ENCODE measurements around the gene CBX4. TPM values are rescaled to one million over a fixed set of nuclear protein-coding genes. Genes with fewer than 3 reads are reported as not detected.
A peak's percentile ranks its signal among the peaks of the same experiment; 100 is the strongest.

The CBX4 gene
- polyA plus RNA-seq, 1 of the 3 experiments (the other 2 are of a cell fraction), result 21.9 TPM

DNA sequence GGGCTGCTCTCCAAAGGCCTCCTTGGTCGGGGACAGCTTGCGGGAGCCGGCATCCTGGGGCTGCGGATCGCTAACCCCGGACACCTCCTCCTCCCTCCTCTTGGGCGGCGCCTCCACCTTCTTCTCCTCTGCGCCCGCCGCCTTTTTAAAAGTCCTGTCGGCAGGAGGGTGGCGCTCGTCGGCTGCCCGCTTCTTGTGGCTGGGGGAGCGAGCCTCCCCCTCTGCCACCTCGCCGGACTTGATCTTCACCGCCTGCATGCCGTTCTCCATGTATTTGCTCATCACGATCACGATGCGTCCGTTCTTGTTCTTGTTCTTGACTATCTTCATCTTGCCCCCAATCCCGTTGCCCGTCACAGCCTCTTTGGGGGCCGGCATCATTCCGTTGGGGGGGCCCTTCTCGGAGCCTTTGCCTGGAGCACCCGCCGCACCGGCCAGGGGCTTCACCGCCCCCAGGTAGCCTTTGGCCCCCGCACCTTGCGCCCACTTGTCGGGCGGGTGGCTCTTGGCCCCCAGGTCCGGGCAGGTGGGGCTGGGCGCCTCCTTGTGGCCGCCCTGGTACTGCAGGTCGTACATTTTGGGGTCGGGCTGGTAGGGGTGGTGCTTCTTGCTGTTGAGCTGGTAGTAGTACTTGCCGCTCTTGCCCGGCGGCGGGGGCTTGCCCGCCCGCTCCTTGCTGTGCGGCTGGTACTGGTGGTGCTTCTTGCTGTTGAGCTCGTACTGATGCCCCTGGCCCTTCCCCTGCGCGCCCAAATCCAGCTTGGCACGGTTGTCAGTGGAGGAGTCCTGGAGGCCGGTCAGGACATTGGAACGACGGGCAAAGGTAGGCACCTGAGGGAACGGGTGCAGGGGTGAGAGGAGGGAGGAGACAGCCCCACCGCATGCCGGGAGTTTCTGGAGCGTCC, 4.4 kb downstream of the CBX4 start:
- Histone ChIP-seq H2AFZ (ENCODE audit: low read depth) (no peak overlapping the region), H3K9me3 (no peaks in the 10 kb centered on the region), H3F3A (replicated peaks; ENCODE audit: insufficient read depth) (peaks cover 24% of the 10 kb centered on the region), H3K9ac (no peak overlapping the region), H3K9me2 (no peaks in the 10 kb centered on the region), H4K20me1 (ENCODE audit: insufficient read depth) (peaks cover 46% of the 10 kb centered on the region), H3K27me3 (ENCODE audit: insufficient read depth) (peaks cover 2% of the 10 kb centered on the region), H3K36me3 (replicated peaks in 1 of 2; ENCODE audit: control insufficient read depth in 1 of 2, insufficient read depth in 2 of 2, low read length in 1 of 2) (peaks cover 15 to 28% of the 10 kb centered on the region in 2 experiments), H3K27ac (ENCODE audit: low read depth in 2 of 2, low read length in 1 of 2) (no peak overlapping the region; a peak in 1 of 4 replicates), H3K4me2 (no peak overlapping the region), H3K79me2 (ENCODE audit: insufficient read depth) (peaks cover 36% of the 10 kb centered on the region), H3K4me3 (ENCODE audit: low read depth in 2 of 2, low read length in 1 of 2) (no peak overlapping the region), H3K4me1 (ENCODE audit: control insufficient read depth in 1 of 2, insufficient read depth in 2 of 2, low read depth in 1 of 2, low read length in 1 of 2) (peaks cover 15 to 46% of the 10 kb centered on the region in 2 experiments)
- TF ChIP-seq USF1 (IDR thresholded peaks at IDR 0.05; ENCODE audit: borderline replicate concordance, low read depth), result no peak
- TF ChIP-seq CTCF (IDR thresholded peaks at IDR 0.05), result peak; percentile 92
- peak; percentile 64 for TF ChIP-seq RAD21 (IDR thresholded peaks at IDR 0.05; ENCODE audit: low read length)
- no peak for TF ChIP-seq RFX5 (IDR thresholded peaks at IDR 0.05; ENCODE audit: low read length)
- TF ChIP-seq FOXJ3 (CRISPR knock-in tag; IDR thresholded peaks at IDR 0.05), result 0 out of 2 replicates have a peak, but pooled peaks have one; percentile 21
- no peak for TF ChIP-seq FOXM1 (IDR thresholded peaks at IDR 0.05; ENCODE audit: low read depth)
- peak; percentile 66 for TF ChIP-seq SMC3 (IDR thresholded peaks at IDR 0.05; ENCODE audit: low read depth, low read length)
- no peak for TF ChIP-seq YY1 (IDR thresholded peaks at IDR 0.05; ENCODE audit: low read depth)
- peak; percentile 84 for DNase-seq
- ChIA-PET POLR2A (interaction anchor here (0.9 kb wide), 1 partner anchor 23 kb away, joined by 3 read pairs; no protein-coding TSS in a partner anchor), CTCF (interaction anchor here (0.5 to 7.1 kb wide), 38 partner anchors 8 to 267 kb away, joined by 3 to 65 read pairs (median 4); partner anchors contain the start of genes CBX2, CBX4, CBX8 and GAA)
- WGBS (ENCODE audit: low lambda C conversion rate), result 92% methylated on average over 57 of the region's 61 CpGs

GRCh38 chr17:79833744-79834564, 5.3 kb downstream of the CBX4 start:
- POLR2A ChIA-PET, result no interaction called here

More at GRCh38 chr17:79833744-79834564, 5.3 kb downstream of the CBX4 start:
- H4K20me1 ChIP-seq (ENCODE audit: insufficient read depth), result peaks cover 46% of the 10 kb centered on the region
- no peak overlapping the region for H2AFZ ChIP-seq (ENCODE audit: low read depth)
- H3K9me3 ChIP-seq, result no peaks in the 10 kb centered on the region
- peaks cover 36% of the 10 kb centered on the region for H3K79me2 ChIP-seq (ENCODE audit: insufficient read depth)
- TF ChIP-seq RCOR1 (IDR thresholded peaks at IDR 0.05; ENCODE audit: low read length) (no peak), TEAD4 (IDR thresholded peaks at IDR 0.05; ENCODE audit: borderline replicate concordance, insufficient read depth) (no peak), TAF1 (IDR thresholded peaks at IDR 0.05; ENCODE audit: borderline replicate concordance, low read depth, low read length) (no peak), MEF2A (IDR thresholded peaks at IDR 0.05; ENCODE audit: borderline replicate concordance, low read depth) (no peak), FOXM1 (IDR thresholded peaks at IDR 0.05; ENCODE audit: low read depth) (no peak), RXRA (IDR thresholded peaks at IDR 0.05; ENCODE audit: borderline replicate concordance, low read depth) (no peak), CHD2 (IDR thresholded peaks at IDR 0.05; ENCODE audit: low read length, partially characterized antibody) (no peak), NRF1 (IDR thresholded peaks at IDR 0.05; ENCODE audit: low read depth, low read length) (no peak)
- TF ChIP-seq, protein P1, sequence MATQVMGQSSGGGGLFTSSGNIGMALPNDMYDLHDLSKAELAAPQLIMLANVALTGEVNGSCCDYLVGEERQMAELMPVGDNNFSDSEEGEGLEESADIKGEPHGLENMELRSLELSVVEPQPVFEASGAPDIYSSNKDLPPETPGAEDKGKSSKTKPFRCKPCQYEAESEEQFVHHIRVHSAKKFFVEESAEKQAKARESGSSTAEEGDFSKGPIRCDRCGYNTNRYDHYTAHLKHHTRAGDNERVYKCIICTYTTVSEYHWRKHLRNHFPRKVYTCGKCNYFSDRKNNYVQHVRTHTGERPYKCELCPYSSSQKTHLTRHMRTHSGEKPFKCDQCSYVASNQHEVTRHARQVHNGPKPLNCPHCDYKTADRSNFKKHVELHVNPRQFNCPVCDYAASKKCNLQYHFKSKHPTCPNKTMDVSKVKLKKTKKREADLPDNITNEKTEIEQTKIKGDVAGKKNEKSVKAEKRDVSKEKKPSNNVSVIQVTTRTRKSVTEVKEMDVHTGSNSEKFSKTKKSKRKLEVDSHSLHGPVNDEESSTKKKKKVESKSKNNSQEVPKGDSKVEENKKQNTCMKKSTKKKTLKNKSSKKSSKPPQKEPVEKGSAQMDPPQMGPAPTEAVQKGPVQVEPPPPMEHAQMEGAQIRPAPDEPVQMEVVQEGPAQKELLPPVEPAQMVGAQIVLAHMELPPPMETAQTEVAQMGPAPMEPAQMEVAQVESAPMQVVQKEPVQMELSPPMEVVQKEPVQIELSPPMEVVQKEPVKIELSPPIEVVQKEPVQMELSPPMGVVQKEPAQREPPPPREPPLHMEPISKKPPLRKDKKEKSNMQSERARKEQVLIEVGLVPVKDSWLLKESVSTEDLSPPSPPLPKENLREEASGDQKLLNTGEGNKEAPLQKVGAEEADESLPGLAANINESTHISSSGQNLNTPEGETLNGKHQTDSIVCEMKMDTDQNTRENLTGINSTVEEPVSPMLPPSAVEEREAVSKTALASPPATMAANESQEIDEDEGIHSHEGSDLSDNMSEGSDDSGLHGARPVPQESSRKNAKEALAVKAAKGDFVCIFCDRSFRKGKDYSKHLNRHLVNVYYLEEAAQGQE (IDR thresholded peaks at IDR 0.05; ENCODE audit: low read depth, low read length), result no peak
- peaks cover 15 to 28% of the 10 kb centered on the region in 2 experiments for H3K36me3 ChIP-seq (replicated peaks in 1 of 2; ENCODE audit: control insufficient read depth in 1 of 2, insufficient read depth in 2 of 2, low read length in 1 of 2)
- 96% methylated on average over 72 of the region's 83 CpGs for WGBS (ENCODE audit: low lambda C conversion rate)
- H3K4me2 ChIP-seq, result no peak overlapping the region
- H3F3A ChIP-seq (replicated peaks; ENCODE audit: insufficient read depth), result peaks cover 25% of the 10 kb centered on the region
- CTCF ChIA-PET, result interaction anchor here (0.5 to 7.1 kb wide), 14 partner anchors 9 to 268 kb away, joined by 3 to 65 read pairs (median 4); partner anchors contain the start of genes CBX4, CBX8 and GAA
- H3K27ac ChIP-seq (ENCODE audit: low read depth in 2 of 2, low read length in 1 of 2), result no peak overlapping the region; a peak in 1 of 4 replicates
- no peak overlapping the region for H3K9ac ChIP-seq
- peaks cover 15 to 48% of the 10 kb centered on the region in 2 experiments for H3K4me1 ChIP-seq (ENCODE audit: control insufficient read depth in 1 of 2, insufficient read depth in 2 of 2, low read depth in 1 of 2, low read length in 1 of 2)
- no peaks in the 10 kb centered on the region for H3K9me2 ChIP-seq
- no peaks in the 10 kb centered on the region for H3K27me3 ChIP-seq (ENCODE audit: insufficient read depth)
- no peak for DNase-seq
- H3K4me3 ChIP-seq (ENCODE audit: low read depth in 2 of 2, low read length in 1 of 2), result no peak overlapping the region

Data from SK-N-SH (cell line).